Placental pericyte (primary cell): ENCODE measurements around the gene SPATA9. TPM values are rescaled to one million over a fixed set of nuclear protein-coding genes. Genes with fewer than 3 reads are reported as not detected.

ENCODE experiments used
- total RNA-seq: library from RNA; depleted of rRNA; stranded (reverse); fragments of >200 nt; gene quantifications from 2 replicates; pipeline ENCODE4 v1.2.3, GENCODE V29; 2012

Gene SPATA9
- total RNA-seq, result 0.57 and 0.88 TPM in 2 replicates

GRCh38 chr5:95682891-95683290 is at the start of gene SPATA9:
Gene SPATA9, minus strand, starts transcription at chr5:95682991. Its CDS starts 137 bp downstream, at chr5:95682854.

GRCh38 chr5:95730730-95731570 is 48.2 kb upstream of the SPATA9 start, which contains the start of gene RHOBTB3:
Gene RHOBTB3, plus strand, starts transcription at chr5:95731336. Its CDS starts 347 bp downstream, at chr5:95731683.

GRCh38 chr5:95646569-95647431 is 36.0 kb downstream of the SPATA9 start, which contains the start of gene RFESD:
Gene RFESD, plus strand, starts transcription at chr5:95646777. Its CDS starts 5,495 bp downstream, at chr5:95652272.

GRCh38 chr5:95620030-95620869 is 62.5 kb downstream of the SPATA9 start, which contains the start of gene GPR150:
Gene GPR150, plus strand, starts transcription at chr5:95620087. Its CDS starts 189 bp downstream, at chr5:95620276.

Other genes with a start within 250 kb of the SPATA9 start
- 101 and 140 TPM in 2 replicates for gene SKIC3, start 128.0 kb downstream of the SPATA9 start, total RNA-seq
- gene ARSK, start 127.9 kb downstream of the SPATA9 start, total RNA-seq, result 8.8 and 18.8 TPM in 2 replicates
- gene GPR150, start 62.9 kb downstream of the SPATA9 start, total RNA-seq, result under 0.01 and 0.43 TPM in 2 replicates
- gene RFESD, start 36.2 kb downstream of the SPATA9 start, total RNA-seq, result 1.0 and 2.0 TPM in 2 replicates
- gene RHOBTB3, start 48.3 kb upstream of the SPATA9 start, total RNA-seq, result 128 and 196 TPM in 2 replicates
- 54.5 and 146 TPM in 2 replicates for gene GLRX, start 139.7 kb upstream of the SPATA9 start, total RNA-seq